Keratinocyte (primary cell): ENCODE measurements around the gene BPIFA3. TPM values are rescaled to one million over a fixed set of nuclear protein-coding genes. Genes with fewer than 3 reads are reported as not detected.

Source experiments
- DNase-seq: peaks from one replicate; pipeline ENCODE4 v3.0.0-alpha.2; 2011; ENCODE audit warnings: low read depth, missing footprints, low spot score
- FAIRE-seq: peaks from 2 replicates; lab custom pipeline; 2011; peaks lifted over from hg19 to GRCh38; lab: Jason Lieb, UNC
- H2AFZ ChIP-seq: 2 replicates; pipeline ENCODE4 v1.6.0; 2012; ENCODE audit warnings: low read length, control low read depth, inconsistent platforms; ENCODE audit not compliant: control insufficient read depth
- H3K27ac ChIP-seq: 2 replicates; pipeline ENCODE4 v1.5.1; 2011; ENCODE audit warnings: low read length; ENCODE audit not compliant: control insufficient read depth, insufficient read depth
- H3K27me3 ChIP-seq: 3 replicates; pipeline ENCODE4 v1.6.0; 2011; ENCODE audit warnings: low read length; ENCODE audit not compliant: control insufficient read depth, insufficient read depth; ENCODE audit errors: extremely low read depth
- H3K36me3 ChIP-seq, 2 experiments: 2 replicates in 1 of 2; 3 replicates in 1 of 2; pipeline ENCODE4 v1.5.1; 2011; ENCODE audit warnings: low read length in 2 of 2, mild to moderate bottlenecking in 1 of 2; ENCODE audit not compliant: control insufficient read depth in 2 of 2, insufficient read depth in 2 of 2; ENCODE audit errors: extremely low read depth in 1 of 2
- H3K4me1 ChIP-seq: 3 replicates; pipeline ENCODE4 v1.5.1; 2011; ENCODE audit warnings: low read length; ENCODE audit not compliant: control insufficient read depth, insufficient read depth; ENCODE audit errors: extremely low read depth
- H3K4me2 ChIP-seq: 3 replicates; pipeline ENCODE4 v1.6.0; 2011; ENCODE audit warnings: low read depth, low read length; ENCODE audit not compliant: control insufficient read depth, insufficient read depth; ENCODE audit errors: extremely low read depth
- H3K4me3 ChIP-seq, 3 experiments: fragments of 200-600 bp in 1 of 3; sonication (generic) in 1 of 3; 2 replicates in 2 of 3; 3 replicates in 1 of 3; pipeline ENCODE4 v1.5.1; 2011 to 2016; ENCODE audit warnings: low read length in 3 of 3, mild to moderate bottlenecking in 3 of 3, control low read depth in 2 of 3, inconsistent platforms in 1 of 3, low read depth in 1 of 3, mixed read lengths in 1 of 3, mixed run types in 1 of 3, moderate library complexity in 1 of 3; ENCODE audit not compliant: control insufficient read depth in 2 of 3, insufficient read depth in 2 of 3; ENCODE audit errors: extremely low read depth in 1 of 3
- H3K79me2 ChIP-seq: 2 replicates; pipeline ENCODE4 v1.6.0; 2012; ENCODE audit warnings: low read length; ENCODE audit not compliant: control insufficient read depth, insufficient read depth
- H3K9ac ChIP-seq: 3 replicates; pipeline ENCODE4 v1.6.0; 2011; ENCODE audit warnings: low read length; ENCODE audit not compliant: control insufficient read depth, insufficient read depth; ENCODE audit errors: extremely low read depth
- H3K9me1 ChIP-seq: 3 replicates; pipeline ENCODE4 v1.6.0; 2011; ENCODE audit warnings: low read length; ENCODE audit not compliant: control insufficient read depth, insufficient read depth; ENCODE audit errors: extremely low read depth
- H3K9me3 ChIP-seq: 2 replicates; pipeline ENCODE4 v1.5.1; 2012; ENCODE audit warnings: low read depth, low read length; ENCODE audit not compliant: control insufficient read depth
- H4K20me1 ChIP-seq: 3 replicates; pipeline ENCODE4 v1.6.0; 2011; ENCODE audit warnings: low read length; ENCODE audit not compliant: control insufficient read depth, insufficient read depth; ENCODE audit errors: extremely low read depth
- CTCF ChIP-seq, 3 experiments: IDR thresholded peaks in 1 of 3; conservative IDR thresholded peaks in 1 of 3; optimal IDR thresholded peaks in 1 of 3; 2 replicates in 2 of 3; 3 replicates in 1 of 3; pipeline versions ENCODE3 to v1.5.1; 2011; ENCODE audit warnings: low read length in 3 of 3, mild to moderate bottlenecking in 3 of 3, moderate library complexity in 2 of 3, control low read depth in 1 of 3, inconsistent platforms in 1 of 3; ENCODE audit not compliant: insufficient read depth in 2 of 3; ENCODE audit errors: extremely low read depth in 1 of 3
- EZH2 ChIP-seq: IDR thresholded peaks from one replicate; pipeline ENCODE4 v1.6.1; 2012; ENCODE audit warnings: inconsistent platforms, mild to moderate bottlenecking, low read length, moderate library complexity
- dilution Hi-C: fragments of 300-500 bp; cut with MboI; formaldehyde crosslinking; loops from one replicate; pipeline ENCODE4 v1.7.0; 2020; ENCODE audit warnings: low sequenced_read_pairs; ENCODE audit not compliant: extremely low pct_ligation_motif_present
- polyA plus RNA-seq, 5 experiments: library from polyadenylated mRNA; depleted of rRNA in 3 of 5; stranded (reverse) in 3 of 5; stranded (forward) in 1 of 5; unstranded in 1 of 5; fragments of >200 nt; gene quantifications; 1 replicate in 1 of 5; 2 replicates in 3 of 5; 3 replicates in 1 of 5; pipeline versions ENCODE4 v1.2.1 to v1.2.3, GENCODE V29; 2011 to 2012; ENCODE audit warnings: missing spikeins in 2 of 5, low read depth in 1 of 5, low replicate concordance in 1 of 5

BPIFA3 gene
- polyA plus RNA-seq, 1 donor (not counting 4 experiments of a cell fraction or from before 2014, with no cell fraction given), result not detected

GRCh38 chr20:33237989-33238388 is 20.8 kb downstream of the BPIFA3 start:
- H3K4me2 ChIP-seq, result no peak overlapping the region
- H3K36me3 ChIP-seq, result no peaks in the 10 kb centered on the region
- no peak overlapping the region for H3K9ac ChIP-seq
- no peak for DNase-seq
- H3K9me1 ChIP-seq, result no peaks in the 10 kb centered on the region
- H4K20me1 ChIP-seq, result no peaks in the 10 kb centered on the region
- H2AFZ ChIP-seq, result no peak overlapping the region
- H3K4me1 ChIP-seq, result no peaks in the 10 kb centered on the region
- no peaks in the 10 kb centered on the region for H3K9me3 ChIP-seq
- no peak overlapping the region for H3K4me3 ChIP-seq
- FAIRE-seq, result no peak
- dilution Hi-C loops, result no loop called here
- H3K27me3 ChIP-seq, result peaks cover 3% of the 10 kb centered on the region
- H3K79me2 ChIP-seq, result no peaks in the 10 kb centered on the region
- no peak overlapping the region for H3K27ac ChIP-seq
- no peak for TF ChIP-seq EZH2
- no peak for TF ChIP-seq CTCF (optimal IDR thresholded peaks at IDR 0.05 in 1 of 3, IDR thresholded peaks at IDR 0.05 in 1 of 3, conservative IDR thresholded peaks at IDR 0.05 in 1 of 3; ENCODE audit: extremely low read depth in 1 of 3, insufficient read depth in 2 of 3, low read length in 3 of 3)

GRCh38 chr20:33239418-33239817 is 22.3 kb downstream of the BPIFA3 start:
- TF ChIP-seq EZH2 (no peak), CTCF (optimal IDR thresholded peaks at IDR 0.05 in 1 of 3, IDR thresholded peaks at IDR 0.05 in 1 of 3, conservative IDR thresholded peaks at IDR 0.05 in 1 of 3; ENCODE audit: extremely low read depth in 1 of 3, insufficient read depth in 2 of 3, low read length in 3 of 3) (no peak)
- Histone ChIP-seq H2AFZ (no peak overlapping the region), H3K79me2 (no peaks in the 10 kb centered on the region), H3K4me1 (no peaks in the 10 kb centered on the region), H3K27ac (no peak overlapping the region), H3K36me3 (no peaks in the 10 kb centered on the region), H3K9me3 (no peaks in the 10 kb centered on the region), H3K9ac (no peak overlapping the region), H3K4me3 (no peak overlapping the region), H3K27me3 (peaks cover 3% of the 10 kb centered on the region), H3K9me1 (no peaks in the 10 kb centered on the region), H3K4me2 (no peak overlapping the region), H4K20me1 (no peaks in the 10 kb centered on the region)
- FAIRE-seq, result no peak
- DNase-seq, result no peak
- dilution Hi-C loops, result no loop called here
